Activated CD8-positive, alpha-beta T cell treated with anti-CD3 and anti-CD28 coated beads for 36 hours (primary cell): Measurements from ENCODE around the gene LRMDA. TPM values are rescaled to one million over a fixed set of nuclear protein-coding genes. Genes with fewer than 3 reads are reported as not detected.

ENCODE experiments used
- ATAC-seq: fragments of 200-7000 bp; cut with Tn5 transposase; one replicate; pipeline ENCODE4 v1.10.0; 2021; ENCODE audit warnings: mild to moderate bottlenecking, moderate library complexity
- CTCF ChIA-PET: fragments of 350-600 bp; sonication (Branson Sonifier 250); formaldehyde crosslinking; loops from one replicate; lab custom pipeline; 2021; ENCODE audit warnings: antibody characterized with exemption; lab: Charles Lee
- POLR2A ChIA-PET: fragments of 350-600 bp; sonication (Branson Sonifier 250); formaldehyde crosslinking; loops from one replicate; lab custom pipeline; 2021; ENCODE audit warnings: antibody characterized with exemption; lab: Charles Lee
- DNase-seq: peaks from one replicate; pipeline ENCODE4 v3.0.0-alpha.2; 2020
- H3K27ac Mint-ChIP-seq: one replicate; pipeline ENCODE4 v1.8.0; 2021; ENCODE audit warnings: mild to moderate bottlenecking, mixed read lengths
- H3K27me3 Mint-ChIP-seq: one replicate; pipeline ENCODE4 v1.8.0; 2021; ENCODE audit warnings: mixed read lengths
- H3K36me3 Mint-ChIP-seq: one replicate; pipeline ENCODE4 v1.8.0; 2021; ENCODE audit warnings: low read depth, mixed read lengths
- H3K4me1 Mint-ChIP-seq: one replicate; pipeline ENCODE4 v1.8.0; 2021; ENCODE audit warnings: low read depth, mixed read lengths
- H3K4me3 Mint-ChIP-seq: one replicate; pipeline ENCODE4 v1.8.0; 2021; ENCODE audit warnings: mild to moderate bottlenecking, moderate library complexity, mixed read lengths
- H3K9me3 Mint-ChIP-seq: one replicate; pipeline ENCODE4 v1.8.0; 2021; ENCODE audit warnings: mixed read lengths
- intact Hi-C: fragments of 100-400 bp; cut with micrococcal nuclease; formaldehyde crosslinking; loops from one replicate; pipeline ENCODE4 v1.10.0; 2022
- total RNA-seq, 2 experiments: library from RNA; stranded (reverse); gene quantifications; one replicate each; pipeline ENCODE4 v1.2.3, GENCODE V29; 2021
- TF ChIP-seq, protein P1 (sequence below): fragments of 200-600 bp; IDR thresholded peaks from one replicate; pipeline ENCODE4 v1.8.0; 2022; ENCODE audit warnings: antibody characterized with exemption, mild to moderate bottlenecking

The LRMDA gene
- total RNA-seq, 2 experiments from 2014 or later: not detected

DNA sequence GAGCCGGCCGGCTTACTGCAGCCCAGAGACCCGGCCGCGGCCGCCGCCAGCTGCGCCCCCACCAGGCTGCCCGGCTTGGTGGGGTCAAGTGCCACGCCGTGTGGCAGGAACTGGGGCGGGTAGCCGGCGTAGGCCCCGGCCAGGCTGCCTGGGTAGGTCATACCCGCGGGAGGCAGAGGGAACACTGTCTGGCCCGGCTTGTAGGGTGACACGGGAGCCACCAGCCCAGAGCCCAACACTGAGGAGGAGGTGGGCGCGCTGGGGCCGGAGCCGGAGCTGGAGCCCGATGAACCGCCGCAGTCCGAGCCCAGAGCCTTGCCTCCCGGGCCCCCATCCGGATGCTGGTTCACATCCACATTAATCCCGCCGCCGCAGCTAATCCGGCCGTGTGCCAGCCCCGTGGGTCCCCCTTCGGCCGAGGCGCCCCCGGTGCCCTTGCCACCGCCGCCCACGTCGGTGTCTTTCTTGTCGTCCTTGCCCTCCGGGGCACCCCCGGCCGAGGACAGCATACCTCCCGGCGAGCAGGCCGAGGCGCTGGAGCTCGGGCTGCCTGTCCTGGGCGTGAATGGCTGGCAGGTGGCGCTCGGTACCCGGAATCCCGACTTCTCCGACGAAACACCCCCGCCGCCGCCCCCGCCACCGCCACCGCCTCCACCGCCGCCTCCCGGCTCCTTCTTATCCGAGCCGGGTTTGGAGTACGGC, 31.8 kb upstream of the LRMDA start:
- DNase-seq: peak; percentile 52
- peak overlapping the region; percentile 76 for H3K4me3 Mint-ChIP-seq
- H3K36me3 Mint-ChIP-seq: no peaks in the 10 kb centered on the region
- H3K4me1 Mint-ChIP-seq: peaks cover 27% of the 10 kb centered on the region
- no peak overlapping the region for H3K27ac Mint-ChIP-seq
- no peaks in the 10 kb centered on the region for H3K9me3 Mint-ChIP-seq
- ATAC-seq: peak; percentile 25
- TF ChIP-seq, protein P1, sequence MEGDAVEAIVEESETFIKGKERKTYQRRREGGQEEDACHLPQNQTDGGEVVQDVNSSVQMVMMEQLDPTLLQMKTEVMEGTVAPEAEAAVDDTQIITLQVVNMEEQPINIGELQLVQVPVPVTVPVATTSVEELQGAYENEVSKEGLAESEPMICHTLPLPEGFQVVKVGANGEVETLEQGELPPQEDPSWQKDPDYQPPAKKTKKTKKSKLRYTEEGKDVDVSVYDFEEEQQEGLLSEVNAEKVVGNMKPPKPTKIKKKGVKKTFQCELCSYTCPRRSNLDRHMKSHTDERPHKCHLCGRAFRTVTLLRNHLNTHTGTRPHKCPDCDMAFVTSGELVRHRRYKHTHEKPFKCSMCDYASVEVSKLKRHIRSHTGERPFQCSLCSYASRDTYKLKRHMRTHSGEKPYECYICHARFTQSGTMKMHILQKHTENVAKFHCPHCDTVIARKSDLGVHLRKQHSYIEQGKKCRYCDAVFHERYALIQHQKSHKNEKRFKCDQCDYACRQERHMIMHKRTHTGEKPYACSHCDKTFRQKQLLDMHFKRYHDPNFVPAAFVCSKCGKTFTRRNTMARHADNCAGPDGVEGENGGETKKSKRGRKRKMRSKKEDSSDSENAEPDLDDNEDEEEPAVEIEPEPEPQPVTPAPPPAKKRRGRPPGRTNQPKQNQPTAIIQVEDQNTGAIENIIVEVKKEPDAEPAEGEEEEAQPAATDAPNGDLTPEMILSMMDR: no peak
- ChIA-PET POLR2A (interaction anchor here (1.9 kb wide), 1 partner anchor 11 kb away, joined by 6 read pairs; no protein-coding TSS in a partner anchor), CTCF (interaction anchor here (0.7 to 1.3 kb wide), 2 partner anchors 8 to 18 kb away, joined by 3 read pairs; no protein-coding TSS in a partner anchor)
- intact Hi-C loops: no loop called here
- peaks cover 54% of the 10 kb centered on the region for H3K27me3 Mint-ChIP-seq

DNA sequence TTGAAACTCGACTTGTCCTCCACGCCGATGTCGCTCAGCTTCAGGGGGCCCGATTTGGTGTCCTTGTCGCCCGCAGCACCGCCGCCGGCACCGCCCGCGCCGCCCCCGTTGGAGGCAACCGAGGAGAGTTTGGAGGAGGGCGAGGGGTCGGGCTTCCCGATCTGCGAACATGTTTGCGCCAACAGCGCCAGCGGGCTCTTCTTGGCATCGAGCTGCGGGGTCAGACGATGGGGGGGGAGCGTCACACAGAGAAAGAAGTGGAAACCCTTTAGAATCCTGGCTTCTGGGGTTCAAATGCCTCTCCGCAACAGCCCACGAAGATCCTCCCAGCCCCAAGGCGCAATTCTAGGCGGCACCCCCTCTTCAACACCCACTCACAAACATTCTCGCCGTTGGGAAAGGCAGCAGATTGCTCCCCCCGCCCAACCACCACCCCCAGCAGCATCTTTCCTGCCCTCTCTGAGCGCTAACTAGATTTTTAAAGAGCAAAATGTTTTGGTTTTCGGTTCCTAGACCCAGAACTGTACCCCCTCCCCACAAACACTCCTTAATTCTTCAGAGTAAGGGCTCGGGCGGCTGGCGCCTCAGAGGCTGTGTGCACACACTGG, 31.2 kb upstream of the LRMDA start:
- peaks cover 53% of the 10 kb centered on the region for H3K27me3 Mint-ChIP-seq
- H3K4me1 Mint-ChIP-seq: peaks cover 25% of the 10 kb centered on the region
- DNase-seq (peak; percentile 20), ATAC-seq (no peak)
- intact Hi-C loops: no loop called here
- H3K27ac Mint-ChIP-seq: no peak overlapping the region
- no peaks in the 10 kb centered on the region for H3K36me3 Mint-ChIP-seq
- TF ChIP-seq, protein P1: no peak
- ChIA-PET CTCF (interaction anchor here (0.7 to 1.3 kb wide), 2 partner anchors 9 to 17 kb away, joined by 3 read pairs; no protein-coding TSS in a partner anchor), POLR2A (interaction anchor here (1.9 kb wide), 1 partner anchor 10 kb away, joined by 6 read pairs; no protein-coding TSS in a partner anchor)
- H3K9me3 Mint-ChIP-seq: no peaks in the 10 kb centered on the region
- peak overlapping the region; percentile 76 for H3K4me3 Mint-ChIP-seq

DNA sequence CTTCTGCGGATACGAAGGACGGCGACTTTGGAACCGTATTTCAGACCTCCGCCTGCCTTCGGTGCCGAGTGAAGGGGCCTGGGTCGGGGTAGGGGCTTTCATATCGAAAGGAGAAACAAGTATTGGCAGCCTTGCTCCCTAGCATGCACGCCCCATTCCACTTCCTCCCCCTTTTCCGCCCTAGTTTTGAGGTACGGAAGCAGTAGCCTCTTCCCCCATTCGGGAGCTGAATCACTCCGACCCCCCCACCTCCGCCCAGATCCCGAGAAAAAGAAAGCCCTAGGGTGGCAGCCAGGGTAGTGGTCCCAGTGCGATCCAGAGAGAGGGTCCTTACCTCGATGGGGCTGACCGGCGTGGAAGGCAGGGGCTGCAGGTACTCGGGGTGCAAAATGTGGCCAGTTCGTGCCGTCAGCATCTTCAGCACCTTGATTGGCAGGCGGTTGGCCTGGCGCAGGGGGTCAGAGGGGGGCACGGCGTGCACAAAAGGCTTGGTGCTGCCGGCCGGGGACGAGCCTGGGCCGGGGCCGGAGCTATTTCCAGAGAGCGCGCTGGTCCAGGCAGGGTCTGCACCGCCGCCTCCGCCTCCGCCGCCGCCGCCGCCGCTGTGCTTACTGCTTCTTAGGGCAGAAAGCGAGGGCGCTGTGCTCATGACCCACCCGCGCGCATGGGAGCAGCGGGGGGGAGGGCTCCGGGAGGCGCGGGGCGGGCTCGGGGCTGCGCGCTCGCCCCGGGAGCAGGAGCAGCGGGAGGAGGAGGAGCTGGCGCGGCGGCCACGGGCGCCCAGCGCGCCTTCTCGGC, 30.5 kb upstream of the LRMDA start:
- H3K4me3 Mint-ChIP-seq: peak overlapping the region; percentile 76
- H3K27ac Mint-ChIP-seq: no peak overlapping the region
- peaks cover 54% of the 10 kb centered on the region for H3K27me3 Mint-ChIP-seq
- intact Hi-C loops: no loop called here
- ATAC-seq (peak; percentile 32), DNase-seq (peak; percentile 36)
- CTCF ChIA-PET: interaction anchor here (1.5 kb wide), 1 partner anchor 11 kb away, joined by 3 read pairs; no protein-coding TSS in a partner anchor
- TF ChIP-seq, protein P1: no peak
- H3K36me3 Mint-ChIP-seq: no peaks in the 10 kb centered on the region
- no peaks in the 10 kb centered on the region for H3K9me3 Mint-ChIP-seq
- POLR2A ChIA-PET: interaction anchor here (1.2 to 1.9 kb wide), 2 partner anchors 10 to 16 kb away, joined by 3 to 6 read pairs; no protein-coding TSS in a partner anchor
- H3K4me1 Mint-ChIP-seq: peaks cover 25% of the 10 kb centered on the region

DNA sequence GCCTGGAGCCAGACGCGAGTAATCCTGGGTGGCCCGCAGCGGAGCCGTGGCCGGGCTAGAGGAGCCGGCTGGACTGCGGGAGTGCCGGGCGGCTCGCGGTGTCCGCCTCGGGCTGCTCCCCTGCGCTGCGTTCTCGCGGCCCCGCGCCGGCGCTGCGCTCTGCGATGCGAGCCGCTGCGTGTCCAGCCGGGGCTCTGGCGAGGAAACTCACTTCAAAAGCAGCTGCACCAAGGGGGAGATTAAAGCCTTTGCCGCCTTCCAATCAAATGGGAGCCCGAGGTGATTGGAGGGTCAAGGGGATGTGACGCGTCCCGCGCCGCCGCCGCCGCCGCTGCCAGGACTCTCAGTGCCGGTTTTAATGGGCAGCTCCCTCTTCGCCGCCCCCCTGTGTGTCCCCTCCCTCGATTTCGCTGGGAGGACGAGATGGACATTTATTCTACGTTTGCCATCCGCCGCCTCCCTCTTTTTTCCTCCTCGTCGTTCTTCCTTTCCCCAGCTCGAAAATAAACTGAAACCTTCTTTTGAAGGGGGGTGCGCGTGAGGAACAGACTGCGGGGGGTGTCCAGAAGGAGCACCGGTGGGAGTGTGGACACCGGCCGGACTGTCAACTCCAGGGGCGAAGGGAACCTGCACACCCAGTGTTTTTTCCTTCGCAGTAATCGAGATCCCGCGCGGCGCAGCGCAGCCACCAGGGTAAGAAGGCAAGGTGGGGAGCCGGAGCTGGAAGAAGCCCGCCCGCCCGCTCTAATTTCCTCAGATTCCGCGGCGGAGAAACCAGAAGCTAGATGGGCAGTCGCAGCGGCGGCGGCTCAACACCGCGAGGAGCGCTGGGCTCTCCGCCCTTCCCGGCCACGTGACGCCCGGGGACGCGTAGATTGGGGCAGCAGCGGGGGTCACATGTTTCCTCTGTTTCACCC, 29.6 kb upstream of the LRMDA start, which contains the start of gene ZNF503:
ZNF503 (minus strand) TSS at position 196 of the 917 bp plus-strand sequence. CDS start 345 bp downstream, outside the sequence.
- Mint-ChIP-seq H3K36me3 (no peaks in the 10 kb centered on the region), H3K9me3 (no peaks in the 10 kb centered on the region), H3K4me3 (peak within 1 kb of the TSS; percentile 76), H3K4me1 (peaks cover 25% of the 10 kb centered on the region), H3K27ac (no peak within 1 kb of the TSS), H3K27me3 (peaks cover 60% of the 10 kb centered on the region)
- CTCF ChIA-PET: interaction anchor here (1.5 kb wide), 1 partner anchor 10 kb away, joined by 3 read pairs; no protein-coding TSS in a partner anchor
- POLR2A ChIA-PET: interaction anchor here (0.9 to 1.9 kb wide), 3 partner anchors 9 to 15 kb away, joined by 3 to 6 read pairs (median 3); no protein-coding TSS in a partner anchor
- peak; percentile 72 for DNase-seq
- intact Hi-C loops: no loop called here
- TF ChIP-seq, protein P1: no peak
- peak; percentile 72 for ATAC-seq
